ENCODE measurements around the gene ATP8A2. TPM values are rescaled to one million over a fixed set of nuclear protein-coding genes. Genes with fewer than 3 reads are reported as not detected.

The ATP8A2 gene
- total RNA-seq, 6 experiments from 2014 or later = not detected

DNA sequence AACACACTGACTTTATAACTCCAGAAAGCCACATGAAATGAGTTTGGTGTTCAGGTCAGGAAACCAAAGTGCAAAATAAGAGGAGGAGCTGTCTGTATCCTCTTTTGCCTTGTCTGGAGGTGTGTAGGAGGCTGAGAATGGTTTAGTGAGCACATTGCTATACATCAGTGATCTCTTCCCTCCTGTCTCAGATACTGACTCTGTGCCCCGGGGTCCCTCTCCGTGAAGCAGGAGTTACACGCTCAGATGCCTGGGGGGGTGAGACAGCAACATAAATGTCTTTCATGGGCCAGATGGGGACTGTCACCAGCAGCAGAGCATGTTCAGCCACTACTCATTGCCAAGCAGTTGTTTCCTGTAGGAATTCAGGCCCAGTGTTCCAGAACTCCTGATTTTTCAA is 285.4 kb downstream of the ATP8A2 start:
- ATAC-seq = no peak
- no peaks in the 10 kb centered on the region for H3K36me3 ChIP-seq
- no peak overlapping the region for H3K4me3 ChIP-seq
- no peak overlapping the region for H3K27ac ChIP-seq
- H3K9me3 ChIP-seq = no peaks in the 10 kb centered on the region
- 58% methylated on average over 3 of the region's 3 CpGs for WGBS (ENCODE audit: insufficient coverage, low coverage, low lambda C conversion rate, missing lambda C conversion rate)
- TF ChIP-seq, protein P1, sequence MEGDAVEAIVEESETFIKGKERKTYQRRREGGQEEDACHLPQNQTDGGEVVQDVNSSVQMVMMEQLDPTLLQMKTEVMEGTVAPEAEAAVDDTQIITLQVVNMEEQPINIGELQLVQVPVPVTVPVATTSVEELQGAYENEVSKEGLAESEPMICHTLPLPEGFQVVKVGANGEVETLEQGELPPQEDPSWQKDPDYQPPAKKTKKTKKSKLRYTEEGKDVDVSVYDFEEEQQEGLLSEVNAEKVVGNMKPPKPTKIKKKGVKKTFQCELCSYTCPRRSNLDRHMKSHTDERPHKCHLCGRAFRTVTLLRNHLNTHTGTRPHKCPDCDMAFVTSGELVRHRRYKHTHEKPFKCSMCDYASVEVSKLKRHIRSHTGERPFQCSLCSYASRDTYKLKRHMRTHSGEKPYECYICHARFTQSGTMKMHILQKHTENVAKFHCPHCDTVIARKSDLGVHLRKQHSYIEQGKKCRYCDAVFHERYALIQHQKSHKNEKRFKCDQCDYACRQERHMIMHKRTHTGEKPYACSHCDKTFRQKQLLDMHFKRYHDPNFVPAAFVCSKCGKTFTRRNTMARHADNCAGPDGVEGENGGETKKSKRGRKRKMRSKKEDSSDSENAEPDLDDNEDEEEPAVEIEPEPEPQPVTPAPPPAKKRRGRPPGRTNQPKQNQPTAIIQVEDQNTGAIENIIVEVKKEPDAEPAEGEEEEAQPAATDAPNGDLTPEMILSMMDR (IDR thresholded peaks at IDR 0.05) = no peak
- no peak for TF ChIP-seq POLR2A (IDR thresholded peaks at IDR 0.05)
- no peaks in the 10 kb centered on the region for H3K4me1 ChIP-seq
- no peak for DNase-seq
- intact Hi-C loops (cut with DNase I) = no loop called here
- no peaks in the 10 kb centered on the region for H3K27me3 ChIP-seq

DNA sequence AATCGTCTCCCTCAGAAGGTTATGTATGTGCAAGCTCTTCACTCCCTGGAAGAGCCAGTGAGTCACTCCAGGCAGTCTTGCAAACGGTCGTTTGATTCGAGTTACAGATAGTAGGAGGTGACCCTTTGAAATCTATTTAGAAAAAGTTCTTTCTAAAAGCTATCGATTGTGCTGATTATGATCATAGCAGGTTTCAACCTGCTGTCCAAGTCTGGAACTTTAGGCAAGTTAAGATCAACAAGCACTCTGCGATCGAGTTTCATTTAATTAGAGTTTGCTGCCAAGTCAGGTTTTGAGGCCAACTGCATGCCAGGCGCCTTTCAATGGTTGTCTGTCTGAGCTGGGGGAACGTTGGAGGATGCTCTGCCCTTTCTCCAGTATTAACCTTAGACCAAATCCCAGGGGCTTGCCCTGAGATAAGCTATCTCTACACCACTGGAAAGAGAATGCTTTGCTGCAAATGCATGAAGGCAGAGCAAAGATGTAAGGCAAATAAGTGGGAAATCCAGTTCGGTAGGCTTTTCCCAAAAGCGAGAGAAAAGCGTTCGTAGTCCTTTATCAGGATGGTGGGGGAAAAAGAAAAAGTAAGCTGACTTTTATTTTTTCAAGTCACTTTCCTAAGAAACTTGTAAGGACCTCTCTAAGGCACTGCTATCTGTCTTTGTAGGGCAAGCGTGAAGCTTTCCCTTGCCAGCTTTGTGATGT is 287.5 kb downstream of the ATP8A2 start:
- ATAC-seq = no peak
- WGBS (ENCODE audit: insufficient coverage, low coverage, low lambda C conversion rate, missing lambda C conversion rate) = 26% methylated on average over 14 of the region's 14 CpGs
- H3K9me3 ChIP-seq = no peaks in the 10 kb centered on the region
- no peaks in the 10 kb centered on the region for H3K4me1 ChIP-seq
- no peak overlapping the region for H3K4me3 ChIP-seq
- TF ChIP-seq, protein P1 (IDR thresholded peaks at IDR 0.05) = no peak
- TF ChIP-seq POLR2A (IDR thresholded peaks at IDR 0.05) = no peak
- H3K27me3 ChIP-seq = no peaks in the 10 kb centered on the region
- intact Hi-C loops (cut with DNase I) = no loop called here
- no peak overlapping the region for H3K27ac ChIP-seq
- no peak for DNase-seq
- no peaks in the 10 kb centered on the region for H3K36me3 ChIP-seq

DNA sequence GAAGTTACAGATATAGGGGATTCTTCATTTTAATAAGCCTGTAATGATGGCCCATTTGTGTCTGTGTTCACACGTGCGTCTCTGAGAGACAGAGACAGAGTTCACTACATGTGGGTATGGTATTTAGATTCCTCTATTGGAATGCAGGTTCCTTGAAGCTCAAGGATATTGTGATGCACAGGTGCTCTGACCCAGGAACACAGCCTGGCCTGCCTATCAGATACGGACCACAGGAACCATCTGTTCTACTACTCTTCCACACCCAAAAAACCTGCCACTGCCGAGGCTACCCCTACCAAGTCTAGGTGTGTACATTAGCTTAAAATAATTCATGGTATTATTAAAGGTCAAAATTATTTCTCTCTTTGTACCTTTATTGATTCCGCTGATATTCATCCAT is 289.2 kb downstream of the ATP8A2 start:
- no peaks in the 10 kb centered on the region for H3K36me3 ChIP-seq
- intact Hi-C loops (cut with DNase I) = no loop called here
- H3K4me1 ChIP-seq = no peaks in the 10 kb centered on the region
- TF ChIP-seq POLR2A (IDR thresholded peaks at IDR 0.05) = no peak
- TF ChIP-seq, protein P1 (IDR thresholded peaks at IDR 0.05) = no peak
- DNase-seq (no peak), ATAC-seq (no peak)
- H3K27me3 ChIP-seq = no peaks in the 10 kb centered on the region
- no peak overlapping the region for H3K27ac ChIP-seq
- no peak overlapping the region for H3K4me3 ChIP-seq
- H3K9me3 ChIP-seq = no peaks in the 10 kb centered on the region
- 56% methylated on average over 3 of the region's 5 CpGs for WGBS (ENCODE audit: insufficient coverage, low coverage, low lambda C conversion rate, missing lambda C conversion rate)

DNA sequence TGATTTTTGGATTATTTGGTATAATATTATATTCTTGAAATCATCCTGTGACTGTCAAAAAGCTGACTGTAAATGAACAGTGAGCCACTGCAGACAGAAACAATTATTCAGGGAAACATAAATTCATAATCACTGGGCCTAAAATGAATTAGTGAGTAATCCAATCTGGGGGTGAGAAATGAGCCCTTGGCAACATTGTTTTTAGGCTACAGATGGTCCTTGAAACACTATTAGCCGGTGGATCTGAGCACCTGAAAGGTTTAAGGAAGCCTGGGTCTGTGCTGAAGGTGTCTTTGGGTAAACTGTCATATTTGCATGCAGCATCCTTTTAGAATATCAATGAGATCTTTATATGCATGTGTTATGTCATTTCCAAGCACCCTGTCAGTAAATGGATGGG is 290.7 kb downstream of the ATP8A2 start:
- TF ChIP-seq POLR2A (IDR thresholded peaks at IDR 0.05) = no peak
- TF ChIP-seq, protein P1 (IDR thresholded peaks at IDR 0.05) = no peak
- Histone ChIP-seq H3K4me3 (no peak overlapping the region), H3K27ac (no peak overlapping the region), H3K4me1 (no peaks in the 10 kb centered on the region), H3K9me3 (no peaks in the 10 kb centered on the region), H3K36me3 (no peaks in the 10 kb centered on the region), H3K27me3 (no peaks in the 10 kb centered on the region)
- intact Hi-C loops (cut with DNase I) = no loop called here
- ATAC-seq (no peak), DNase-seq (no peak)
- 42% methylated on average over 1 of the region's 1 CpG for WGBS (ENCODE audit: insufficient coverage, low coverage, low lambda C conversion rate, missing lambda C conversion rate)

DNA sequence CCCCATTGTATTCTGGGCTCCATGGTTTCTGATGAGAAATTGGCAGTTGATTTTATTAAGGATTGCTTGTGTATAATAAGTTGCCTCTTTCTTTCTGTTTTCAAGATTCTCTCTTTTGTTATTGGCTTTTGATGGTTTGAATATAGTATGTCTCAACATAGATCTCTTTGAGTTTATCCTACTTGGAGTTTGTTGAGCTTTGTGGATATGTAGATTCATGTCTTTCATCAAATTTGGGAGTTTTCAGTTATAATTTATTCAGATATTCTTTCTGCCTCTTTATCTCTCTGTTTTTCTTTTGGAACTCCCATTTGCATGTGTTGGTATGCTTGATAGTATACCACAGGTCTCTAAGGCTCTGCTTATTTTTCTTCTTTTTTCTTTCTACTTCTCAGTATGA is 296.6 kb downstream of the ATP8A2 start:
- H3K4me1 ChIP-seq = no peaks in the 10 kb centered on the region
- TF ChIP-seq POLR2A (IDR thresholded peaks at IDR 0.05) = no peak
- TF ChIP-seq, protein P1 (IDR thresholded peaks at IDR 0.05) = no peak
- H3K9me3 ChIP-seq = no peaks in the 10 kb centered on the region
- intact Hi-C loops (cut with DNase I) = no loop called here
- DNase-seq (no peak), ATAC-seq (no peak)
- no peaks in the 10 kb centered on the region for H3K36me3 ChIP-seq
- H3K4me3 ChIP-seq = no peak overlapping the region
- no peaks in the 10 kb centered on the region for H3K27me3 ChIP-seq
- no peak overlapping the region for H3K27ac ChIP-seq

All from right lobe of liver (tissue), 6 donors.